ENCODE results near the gene SLC22A23.

GRCh38 chr6:3321042-3321441 lies 135.8 kb downstream of the SLC22A23 start:
- TF ChIP-seq CTCF (IDR thresholded peaks at IDR 0.05) (no peak), EZH2 (IDR thresholded peaks at IDR 0.05; ENCODE audit: borderline replicate concordance, insufficient read depth, low read depth, low read length, poor library complexity, severe bottlenecking) (no peak)
